Astrocyte (in vitro differentiated cells and primary cell): ENCODE measurements around the gene NEURL2. TPM values are rescaled to one million over a fixed set of nuclear protein-coding genes. Genes with fewer than 3 reads are reported as not detected.
"Not testable (repeated sequence)": the region's sequence is repeated elsewhere in the genome, so short reads cannot be mapped to it uniquely, and the experiment has no call there.

ENCODE experiments used
- DNase-seq: peaks from one replicate; pipeline ENCODE4 v3.0.0-alpha.2; 2010; ENCODE audit warnings: low read depth
- FAIRE-seq: peaks from 2 replicates; lab custom pipeline; 2011; peaks lifted over from hg19 to GRCh38; lab: Jason Lieb, UNC
- H2AFZ ChIP-seq: 2 replicates; pipeline ENCODE4 v1.6.0; 2012; ENCODE audit warnings: low read depth, low read length, inconsistent platforms
- H3K27ac ChIP-seq: 2 replicates; pipeline ENCODE4 v1.5.1; 2011; ENCODE audit warnings: low read depth, low read length, inconsistent platforms
- H3K27me3 ChIP-seq: 2 replicates; pipeline ENCODE4 v1.6.0; 2011; ENCODE audit warnings: low read length, inconsistent platforms; ENCODE audit not compliant: insufficient read depth
- H3K36me3 ChIP-seq: 2 replicates; pipeline ENCODE4 v1.5.1; 2011; ENCODE audit warnings: low read length, inconsistent platforms; ENCODE audit not compliant: insufficient read depth
- H3K4me1 ChIP-seq: 2 replicates; pipeline ENCODE4 v1.5.1; 2011; ENCODE audit warnings: low read length, inconsistent platforms; ENCODE audit not compliant: insufficient read depth
- H3K4me2 ChIP-seq: 2 replicates; pipeline ENCODE4 v1.6.0; 2012; ENCODE audit warnings: low read length, inconsistent platforms
- H3K4me3 ChIP-seq: 2 replicates; pipeline ENCODE4 v1.5.1; 2011; ENCODE audit warnings: low read depth, mild to moderate bottlenecking, low read length, inconsistent platforms; ENCODE audit not compliant: insufficient read depth
- H3K79me2 ChIP-seq: 2 replicates; pipeline ENCODE4 v1.6.0; 2012; ENCODE audit warnings: mild to moderate bottlenecking, low read length, inconsistent platforms; ENCODE audit not compliant: insufficient read depth
- H3K9ac ChIP-seq: 2 replicates; pipeline ENCODE4 v1.6.0; 2012; ENCODE audit warnings: mild to moderate bottlenecking, low read length, inconsistent platforms
- H3K9me3 ChIP-seq: 2 replicates; pipeline ENCODE4 v1.5.1; 2012; ENCODE audit warnings: low read depth, mild to moderate bottlenecking, low read length, inconsistent platforms; ENCODE audit not compliant: insufficient read depth
- H4K20me1 ChIP-seq: 2 replicates; pipeline ENCODE4 v1.6.0; 2012; ENCODE audit warnings: low read length, inconsistent platforms; ENCODE audit not compliant: insufficient read depth
- H3K27ac Mint-ChIP-seq: one replicate; pipeline ENCODE4 v1.8.0; 2021; ENCODE audit warnings: mild to moderate bottlenecking, mixed read lengths; ENCODE audit not compliant: unreplicated experiment
- H3K27me3 Mint-ChIP-seq: one replicate; pipeline ENCODE4 v1.8.0; 2021; ENCODE audit warnings: low read depth, mixed read lengths; ENCODE audit not compliant: unreplicated experiment
- H3K36me3 Mint-ChIP-seq: one replicate; pipeline ENCODE4 v1.8.0; 2021; ENCODE audit warnings: low read depth, mixed read lengths; ENCODE audit not compliant: unreplicated experiment
- H3K4me1 Mint-ChIP-seq: one replicate; pipeline ENCODE4 v1.8.0; 2021; ENCODE audit warnings: low read depth, mixed read lengths; ENCODE audit not compliant: unreplicated experiment
- H3K4me3 Mint-ChIP-seq: one replicate; pipeline ENCODE4 v1.8.0; 2021; ENCODE audit warnings: mild to moderate bottlenecking, moderate library complexity, mixed read lengths; ENCODE audit not compliant: unreplicated experiment
- H3K9me3 Mint-ChIP-seq: one replicate; pipeline ENCODE4 v1.8.0; 2021; ENCODE audit warnings: mild to moderate bottlenecking, mixed read lengths; ENCODE audit not compliant: unreplicated experiment
- EZH2 ChIP-seq: IDR thresholded peaks from 2 replicates; pipeline ENCODE4 v1.6.1; 2012; ENCODE audit warnings: mild to moderate bottlenecking, low read length, inconsistent platforms; ENCODE audit not compliant: insufficient read depth
- total RNA-seq: library from RNA; stranded (reverse); gene quantifications from 2 replicates; pipeline ENCODE4 v1.2.1, GENCODE V29; 2021
- TF ChIP-seq, protein P1 (sequence below): IDR thresholded peaks from 2 replicates; pipeline ENCODE4 v1.5.1; 2011; ENCODE audit warnings: low read depth, mild to moderate bottlenecking, inconsistent platforms, low read length, moderate library complexity; ENCODE audit not compliant: insufficient read depth

Gene NEURL2
- total RNA-seq, 1 donor from 2014 or later: 6.9 TPM

GRCh38 chr20:45874576-45874975, 16.4 kb downstream of the NEURL2 start:
- Mint-ChIP-seq H3K27ac (no peak overlapping the region), H3K4me3 (no peak overlapping the region), H3K27me3 (no peaks in the 10 kb centered on the region), H3K36me3 (peaks cover 13% of the 10 kb centered on the region), H3K4me1 (no peaks in the 10 kb centered on the region), H3K9me3 (no peaks in the 10 kb centered on the region)
- Histone ChIP-seq H3K79me2 (no peaks in the 10 kb centered on the region), H3K4me1 (no peaks in the 10 kb centered on the region), H3K4me2 (no peak overlapping the region), H3K9ac (no peak overlapping the region), H3K27me3 (no peaks in the 10 kb centered on the region), H3K9me3 (no peaks in the 10 kb centered on the region), H2AFZ (no peak overlapping the region), H3K27ac (no peak overlapping the region), H3K36me3 (no peaks in the 10 kb centered on the region), H3K4me3 (no peak overlapping the region), H4K20me1 (no peaks in the 10 kb centered on the region)
- FAIRE-seq: no peak
- TF ChIP-seq EZH2: no peak
- TF ChIP-seq, protein P1, sequence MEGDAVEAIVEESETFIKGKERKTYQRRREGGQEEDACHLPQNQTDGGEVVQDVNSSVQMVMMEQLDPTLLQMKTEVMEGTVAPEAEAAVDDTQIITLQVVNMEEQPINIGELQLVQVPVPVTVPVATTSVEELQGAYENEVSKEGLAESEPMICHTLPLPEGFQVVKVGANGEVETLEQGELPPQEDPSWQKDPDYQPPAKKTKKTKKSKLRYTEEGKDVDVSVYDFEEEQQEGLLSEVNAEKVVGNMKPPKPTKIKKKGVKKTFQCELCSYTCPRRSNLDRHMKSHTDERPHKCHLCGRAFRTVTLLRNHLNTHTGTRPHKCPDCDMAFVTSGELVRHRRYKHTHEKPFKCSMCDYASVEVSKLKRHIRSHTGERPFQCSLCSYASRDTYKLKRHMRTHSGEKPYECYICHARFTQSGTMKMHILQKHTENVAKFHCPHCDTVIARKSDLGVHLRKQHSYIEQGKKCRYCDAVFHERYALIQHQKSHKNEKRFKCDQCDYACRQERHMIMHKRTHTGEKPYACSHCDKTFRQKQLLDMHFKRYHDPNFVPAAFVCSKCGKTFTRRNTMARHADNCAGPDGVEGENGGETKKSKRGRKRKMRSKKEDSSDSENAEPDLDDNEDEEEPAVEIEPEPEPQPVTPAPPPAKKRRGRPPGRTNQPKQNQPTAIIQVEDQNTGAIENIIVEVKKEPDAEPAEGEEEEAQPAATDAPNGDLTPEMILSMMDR: no peak
- DNase-seq: no peak

DNA sequence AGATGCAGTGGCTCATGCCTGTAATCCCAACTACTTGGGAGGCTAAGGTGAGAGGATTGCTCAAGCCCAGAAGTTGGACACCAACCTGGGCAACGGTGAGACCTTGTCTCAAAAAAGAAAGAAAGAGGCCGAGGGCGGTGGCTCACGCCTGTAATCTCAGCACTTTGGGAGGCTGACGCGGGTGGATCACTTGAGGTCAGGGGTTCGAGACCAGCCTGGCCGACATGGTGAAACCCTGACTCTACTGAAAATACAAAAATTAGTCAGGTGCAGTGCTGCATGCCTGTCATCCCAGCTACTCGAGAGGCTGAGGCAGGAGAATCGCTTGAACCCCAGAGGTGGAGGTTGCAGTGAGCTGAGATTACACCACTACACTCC, 16.9 kb downstream of the NEURL2 start:
- H3K27ac ChIP-seq, H3K9me3 Mint-ChIP-seq, H3K4me2 ChIP-seq, H3K9me3 ChIP-seq, H3K4me1 ChIP-seq, H3K4me3 ChIP-seq, H3K27me3 ChIP-seq, H3K4me3 Mint-ChIP-seq, H2AFZ ChIP-seq, FAIRE-seq, H3K4me1 Mint-ChIP-seq, H3K27ac Mint-ChIP-seq, H4K20me1 ChIP-seq, H3K9ac ChIP-seq, H3K36me3 ChIP-seq, DNase-seq, H3K27me3 Mint-ChIP-seq, H3K79me2 ChIP-seq: not testable (repeated sequence)
- peaks cover 13% of the 10 kb centered on the region for H3K36me3 Mint-ChIP-seq

DNA sequence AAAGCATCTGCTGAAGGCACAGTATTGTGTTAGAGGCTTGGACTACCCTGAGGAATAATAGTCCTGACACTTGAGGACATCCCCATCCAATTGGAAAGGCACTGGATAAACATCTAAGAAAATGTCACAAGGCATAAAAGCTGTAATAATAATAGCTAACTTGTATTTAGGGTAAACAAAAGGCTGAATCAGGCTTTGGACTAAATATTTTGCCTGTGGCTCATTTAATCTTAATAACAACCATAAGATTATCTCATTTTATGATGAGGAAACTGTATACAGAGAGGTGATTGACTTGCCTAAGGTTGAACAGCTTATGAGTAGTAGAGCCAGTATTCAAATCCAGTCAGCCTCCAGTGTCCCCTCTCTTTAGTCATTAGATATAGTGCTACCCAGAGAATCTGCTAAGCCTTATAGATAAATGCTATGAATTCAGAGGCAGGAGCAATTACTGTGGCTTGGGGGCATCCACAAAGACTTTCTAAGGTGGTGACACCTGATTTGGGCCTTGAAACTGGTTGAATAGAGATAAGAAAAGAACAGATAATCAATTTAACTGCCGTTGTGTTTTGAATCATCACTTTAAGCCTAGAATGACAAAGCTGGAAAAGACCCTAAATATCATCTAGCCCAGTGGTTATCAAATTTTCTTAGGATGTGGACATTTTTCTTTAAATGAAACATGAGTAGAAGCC, 17.5 kb downstream of the NEURL2 start:
- H3K4me3 ChIP-seq: no peak overlapping the region
- H3K27me3 ChIP-seq: no peaks in the 10 kb centered on the region
- no peaks in the 10 kb centered on the region for H3K36me3 ChIP-seq
- H3K4me3 Mint-ChIP-seq: no peak overlapping the region
- no peaks in the 10 kb centered on the region for H3K4me1 ChIP-seq
- H3K4me2 ChIP-seq: no peak overlapping the region
- H3K4me1 Mint-ChIP-seq: no peaks in the 10 kb centered on the region
- no peak overlapping the region for H3K27ac Mint-ChIP-seq
- FAIRE-seq (no peak), DNase-seq (no peak)
- H3K9ac ChIP-seq: no peak overlapping the region
- no peak overlapping the region for H3K27ac ChIP-seq
- no peaks in the 10 kb centered on the region for H4K20me1 ChIP-seq
- H3K36me3 Mint-ChIP-seq: peaks cover 13% of the 10 kb centered on the region
- H3K9me3 ChIP-seq: no peaks in the 10 kb centered on the region
- no peaks in the 10 kb centered on the region for H3K79me2 ChIP-seq
- H3K27me3 Mint-ChIP-seq: no peaks in the 10 kb centered on the region
- TF ChIP-seq, protein P1: no peak
- TF ChIP-seq EZH2: no peak
- H3K9me3 Mint-ChIP-seq: no peaks in the 10 kb centered on the region
- H2AFZ ChIP-seq: no peak overlapping the region
